COLO668 (cell line): Measurements from ENCODE around the gene COL4A1.

Experiments
- DNase-seq: peaks from one replicate; lab custom pipeline; 2025; ENCODE audit not compliant: unreplicated experiment; lab: John Stamatoyannopoulos, UW

Gene COL4A1

DNA sequence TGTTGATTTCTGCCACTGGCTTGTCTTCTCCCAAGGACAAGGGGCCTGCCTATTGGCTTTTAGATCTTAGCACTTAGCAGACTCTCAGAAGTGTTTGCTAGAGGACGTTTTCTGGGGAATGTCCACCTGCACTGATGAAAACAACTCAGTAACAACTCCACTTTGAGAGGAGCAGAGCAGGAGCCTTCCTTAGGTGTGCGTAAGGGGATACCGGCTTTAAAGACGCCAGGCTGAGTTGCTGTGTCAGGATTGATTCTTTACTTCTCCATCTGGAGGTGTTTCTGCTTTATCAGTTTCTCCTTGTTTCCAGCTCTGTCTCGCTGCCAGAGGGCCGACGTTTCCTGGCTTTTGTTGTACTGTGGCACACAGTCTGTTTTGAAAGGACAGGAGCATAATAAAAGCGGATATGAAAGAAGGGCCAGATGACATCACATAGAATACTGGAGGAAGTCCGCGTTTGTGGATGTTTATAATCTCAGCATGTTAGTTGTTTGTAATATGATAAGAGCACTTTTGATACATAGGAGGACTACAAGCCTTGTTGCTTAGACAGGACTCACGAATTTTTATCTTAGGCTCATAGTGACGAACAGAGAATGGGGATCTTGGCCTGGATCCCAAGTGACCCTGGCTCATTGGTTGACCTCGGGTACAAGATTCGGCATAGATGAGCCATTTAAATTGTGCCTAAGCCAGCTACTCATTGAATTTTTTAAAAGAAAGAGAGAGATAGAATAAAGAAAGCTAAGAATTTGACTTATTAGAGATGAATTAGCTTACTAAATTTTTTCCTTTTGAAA, 34.7 kb upstream of the COL4A1 start:
- DNase-seq: no peak

DNA sequence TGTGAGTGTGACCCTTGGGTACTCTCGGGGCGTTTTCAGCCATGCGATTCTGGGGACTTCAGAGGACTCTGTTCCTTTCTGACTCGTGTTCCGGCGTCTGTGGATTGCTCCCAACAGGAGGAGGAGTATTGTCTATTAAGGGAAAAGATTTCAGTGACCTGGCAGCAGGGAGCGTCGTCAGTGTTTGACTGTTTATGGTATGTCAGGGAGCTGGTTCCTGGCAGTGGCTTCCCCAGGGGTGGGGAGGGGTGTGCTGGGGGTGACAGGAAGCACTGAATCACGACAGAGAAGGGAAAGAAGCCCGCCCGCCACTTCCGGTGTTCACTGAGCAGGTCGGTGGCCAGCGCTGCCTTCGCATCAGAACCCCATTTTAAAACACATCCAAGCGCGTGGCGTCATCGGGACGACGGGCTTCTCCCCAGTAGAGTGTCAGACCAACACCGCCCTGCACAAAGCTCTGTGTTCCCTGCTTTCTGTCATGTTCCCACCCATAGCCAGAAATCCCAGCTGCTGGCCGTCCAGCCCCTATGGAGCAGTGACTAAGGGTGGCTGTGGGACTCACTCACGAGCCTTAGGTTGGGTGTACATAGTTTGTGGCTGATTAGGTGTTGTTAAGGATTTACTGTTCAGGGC, 34.0 kb upstream of the COL4A1 start:
- DNase-seq: no peak

DNA sequence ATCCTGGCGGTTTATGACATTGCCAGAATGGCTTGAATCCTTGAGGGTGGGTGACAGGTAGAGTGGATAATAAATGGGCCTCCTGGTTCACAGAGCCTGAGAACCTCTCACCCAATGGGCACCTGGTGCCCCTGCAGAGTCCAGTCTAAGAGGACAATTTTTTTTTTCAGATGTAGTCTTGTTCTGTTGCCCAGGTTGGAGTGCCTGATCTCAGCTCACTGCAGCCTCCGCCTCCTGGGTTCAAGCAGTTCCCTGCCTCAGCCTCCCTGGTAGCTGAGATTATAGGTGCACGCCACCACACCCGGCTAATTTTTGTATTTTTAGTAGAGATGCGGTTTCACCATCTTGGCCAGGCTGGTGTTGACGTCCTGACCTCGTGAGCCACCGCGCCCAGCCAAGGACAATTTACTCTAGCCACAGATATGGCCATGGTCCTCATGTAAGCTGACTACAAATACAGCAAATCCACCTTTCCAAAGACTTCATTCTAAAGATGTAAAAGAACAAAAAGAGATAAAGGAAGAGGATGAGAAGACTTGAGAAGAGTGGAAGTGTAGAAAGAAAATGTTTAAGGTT, 33.1 kb upstream of the COL4A1 start:
- no peak for DNase-seq

GRCh38 chr13:110339263-110339662, 32.3 kb upstream of the COL4A1 start:
- no peak for DNase-seq

- DNase-seq: no peak
Measured at GRCh38 chr13:110338441-110339101, 31.6 kb upstream of the COL4A1 start.

DNA sequence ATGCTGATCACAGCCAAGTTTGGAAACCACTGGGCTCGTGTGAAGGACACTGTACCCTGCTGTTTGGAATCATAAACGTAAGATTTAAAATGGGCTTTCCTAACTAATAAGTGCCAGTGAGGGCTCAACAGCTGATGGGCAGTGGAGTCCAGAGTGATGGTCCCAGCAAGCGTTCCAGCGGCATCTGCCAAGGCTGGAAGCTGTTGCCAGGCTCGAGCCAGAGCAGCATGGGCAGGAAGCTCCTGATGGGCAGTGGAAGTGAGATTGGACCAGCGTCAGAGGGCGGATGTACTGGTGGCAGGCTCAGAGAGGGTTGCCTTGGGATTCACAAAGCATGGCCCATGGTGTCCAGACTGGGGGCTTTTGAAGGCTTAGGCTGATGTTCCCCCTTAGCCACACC, 30.3 kb upstream of the COL4A1 start:
- no peak for DNase-seq

- DNase-seq: no peak
Measured at GRCh38 chr13:110336681-110337080, 29.7 kb upstream of the COL4A1 start.

GRCh38 chr13:110336108-110336507, 29.2 kb upstream of the COL4A1 start:
- DNase-seq: no peak

GRCh38 chr13:110334841-110335490, 28.0 kb upstream of the COL4A1 start:
- no peak for DNase-seq

DNA sequence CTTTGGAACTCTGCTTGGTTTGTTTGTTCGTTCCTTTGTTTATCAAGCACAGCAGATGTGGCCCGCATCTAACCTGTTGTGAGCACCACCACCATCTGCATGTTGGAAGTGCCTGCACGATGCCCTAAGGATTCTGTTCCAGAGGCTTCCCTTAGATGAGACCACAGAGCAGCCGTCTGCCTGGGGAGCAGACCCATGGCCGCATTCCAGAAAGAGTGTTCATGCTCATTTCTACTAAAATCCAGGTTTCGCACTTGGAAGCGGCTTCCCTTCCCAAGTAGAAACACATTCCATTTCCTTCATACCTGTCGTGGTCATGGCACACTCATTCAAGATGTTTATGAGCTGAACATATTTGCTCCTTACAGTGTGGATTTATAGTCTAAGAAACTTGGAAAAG, 27.3 kb upstream of the COL4A1 start:
- no peak for DNase-seq

GRCh38 chr13:110333837-110334236, 26.9 kb upstream of the COL4A1 start:
- no peak for DNase-seq

GRCh38 chr13:110332750-110333149, 25.8 kb upstream of the COL4A1 start:
- DNase-seq: no peak

- DNase-seq: no peak
Measured at GRCh38 chr13:110331362-110331761, 24.4 kb upstream of the COL4A1 start.

GRCh38 chr13:110330491-110331011, 23.6 kb upstream of the COL4A1 start:
- DNase-seq: no peak

DNA sequence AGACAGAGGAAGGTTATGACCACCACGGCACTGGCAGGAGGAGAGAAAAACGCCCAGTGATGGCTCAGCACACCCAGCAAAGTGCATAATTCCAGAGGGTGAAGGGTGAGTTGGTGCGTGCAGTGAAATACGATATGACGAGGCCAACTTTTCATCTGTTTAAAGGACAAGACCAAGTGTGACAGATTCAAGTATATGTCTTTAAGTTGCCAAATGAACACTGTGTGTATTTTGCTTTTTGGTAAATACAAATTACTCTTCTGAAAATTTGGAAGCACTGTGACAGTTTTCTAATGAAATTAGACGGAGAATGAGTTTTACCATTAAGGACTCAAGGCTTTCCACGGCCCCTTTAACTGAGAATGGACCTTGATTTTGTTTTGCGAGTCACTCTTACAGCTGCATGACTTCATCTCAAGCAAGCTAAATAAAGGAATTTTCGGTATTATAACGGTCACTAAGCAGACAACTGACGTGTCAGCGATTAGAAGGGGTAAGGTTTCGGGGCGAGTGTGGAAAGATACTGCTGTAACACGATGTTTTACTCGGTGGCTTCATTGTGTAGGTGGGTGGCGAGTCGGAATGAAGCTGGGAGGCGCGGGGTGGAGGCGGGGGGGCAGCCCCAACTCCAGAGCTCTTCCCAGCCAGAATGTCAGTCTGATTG, 23.0 kb upstream of the COL4A1 start:
- DNase-seq: no peak

- DNase-seq: no peak
Measured at GRCh38 chr13:110329258-110329657, 22.3 kb upstream of the COL4A1 start.

DNA sequence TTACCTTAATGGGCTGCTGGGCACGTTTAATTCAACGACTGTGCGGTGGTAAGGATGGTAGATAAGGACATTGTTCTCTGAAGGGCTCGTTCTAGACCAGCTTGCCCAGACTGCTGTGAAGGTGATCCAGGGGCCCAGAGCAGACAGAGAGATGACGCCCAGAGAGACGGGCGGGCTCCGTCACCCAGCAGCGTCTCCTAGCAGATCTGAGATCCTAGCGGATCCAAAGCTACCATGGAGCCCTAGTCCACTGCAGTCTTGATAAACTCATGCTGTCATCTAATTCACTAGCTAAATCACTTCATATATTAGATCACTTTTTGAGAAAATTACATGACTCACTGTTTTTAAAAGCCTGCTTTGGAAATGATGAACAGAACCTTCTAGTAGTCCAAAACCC, 21.6 kb upstream of the COL4A1 start:
- DNase-seq: no peak

GRCh38 chr13:110327051-110327721, 20.2 kb upstream of the COL4A1 start:
- no peak for DNase-seq

DNA sequence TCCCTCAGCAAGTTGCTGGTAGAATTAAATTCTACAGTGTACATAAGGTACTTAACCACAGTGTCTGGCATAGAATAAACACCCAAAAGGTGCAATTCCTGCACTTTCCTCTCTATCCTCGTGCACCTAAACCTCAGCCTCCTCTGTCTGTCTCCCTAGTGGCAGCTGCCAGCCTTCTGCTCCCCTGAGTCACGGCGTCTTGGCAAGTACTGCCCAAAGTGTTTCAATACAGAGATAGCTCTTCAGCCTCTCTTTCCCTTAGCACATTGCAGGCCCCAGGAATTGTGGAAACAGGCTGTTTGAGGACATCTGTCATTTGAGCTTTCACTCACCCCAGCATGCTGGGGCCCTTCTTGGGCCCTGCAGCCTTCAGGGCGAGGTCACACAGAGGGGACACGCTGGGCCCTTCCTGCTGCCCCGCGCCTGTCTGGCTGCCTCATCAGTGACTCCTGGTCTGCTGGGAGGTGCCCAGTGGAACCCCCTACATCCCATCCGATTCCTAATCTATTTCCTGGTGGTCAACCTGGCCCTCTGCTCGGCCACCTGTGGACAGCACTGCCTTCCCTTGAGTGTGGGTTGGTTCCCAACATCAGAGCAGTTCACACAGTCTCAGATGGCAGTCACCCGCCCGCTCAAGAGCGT, 19.4 kb upstream of the COL4A1 start:
- no peak for DNase-seq
